ENCODE measurements around the gene HMX3. TPM values are rescaled to one million over a fixed set of nuclear protein-coding genes. Genes with fewer than 3 reads are reported as not detected.

The HMX3 gene
- polyA plus RNA-seq, 1 experiment: not detected

DNA sequence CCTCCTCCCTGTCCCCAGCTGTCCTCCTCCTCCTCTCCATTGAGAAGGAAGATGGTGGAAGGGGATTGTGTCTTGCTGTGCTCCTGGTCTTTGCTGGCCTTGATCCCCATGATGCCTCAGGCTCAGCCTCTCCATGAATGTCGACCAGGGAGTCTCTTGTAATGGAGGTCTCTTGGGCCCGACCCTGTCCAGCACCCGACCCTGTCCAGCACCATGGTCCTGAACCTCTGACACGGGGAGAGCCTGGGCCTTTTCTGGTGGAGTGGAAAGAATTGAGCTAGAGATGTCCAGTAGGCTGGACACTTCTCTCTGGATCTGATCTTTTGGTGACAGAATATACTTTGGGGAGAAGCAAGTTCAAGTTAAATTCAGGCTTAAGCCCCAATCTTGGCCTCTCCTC lies 42.3 kb upstream of the HMX3 start:
- ChIA-PET CTCF (no interaction called here), POLR2A (no interaction called here)
- Histone ChIP-seq H3K36me3 (ENCODE audit: control insufficient read depth, insufficient read depth, low read length) (no peaks in the 10 kb centered on the region), H3K4me3 (ENCODE audit: low read depth, low read length) (no peak overlapping the region), H3K27me3 (ENCODE audit: control insufficient read depth, insufficient read depth, low read length) (no peaks in the 10 kb centered on the region)
- TF ChIP-seq, protein P1, sequence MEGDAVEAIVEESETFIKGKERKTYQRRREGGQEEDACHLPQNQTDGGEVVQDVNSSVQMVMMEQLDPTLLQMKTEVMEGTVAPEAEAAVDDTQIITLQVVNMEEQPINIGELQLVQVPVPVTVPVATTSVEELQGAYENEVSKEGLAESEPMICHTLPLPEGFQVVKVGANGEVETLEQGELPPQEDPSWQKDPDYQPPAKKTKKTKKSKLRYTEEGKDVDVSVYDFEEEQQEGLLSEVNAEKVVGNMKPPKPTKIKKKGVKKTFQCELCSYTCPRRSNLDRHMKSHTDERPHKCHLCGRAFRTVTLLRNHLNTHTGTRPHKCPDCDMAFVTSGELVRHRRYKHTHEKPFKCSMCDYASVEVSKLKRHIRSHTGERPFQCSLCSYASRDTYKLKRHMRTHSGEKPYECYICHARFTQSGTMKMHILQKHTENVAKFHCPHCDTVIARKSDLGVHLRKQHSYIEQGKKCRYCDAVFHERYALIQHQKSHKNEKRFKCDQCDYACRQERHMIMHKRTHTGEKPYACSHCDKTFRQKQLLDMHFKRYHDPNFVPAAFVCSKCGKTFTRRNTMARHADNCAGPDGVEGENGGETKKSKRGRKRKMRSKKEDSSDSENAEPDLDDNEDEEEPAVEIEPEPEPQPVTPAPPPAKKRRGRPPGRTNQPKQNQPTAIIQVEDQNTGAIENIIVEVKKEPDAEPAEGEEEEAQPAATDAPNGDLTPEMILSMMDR (IDR thresholded peaks at IDR 0.05; ENCODE audit: insufficient read depth, low read depth, low read length): no peak
- DNase-seq (ENCODE audit: low read depth): no peak

DNA sequence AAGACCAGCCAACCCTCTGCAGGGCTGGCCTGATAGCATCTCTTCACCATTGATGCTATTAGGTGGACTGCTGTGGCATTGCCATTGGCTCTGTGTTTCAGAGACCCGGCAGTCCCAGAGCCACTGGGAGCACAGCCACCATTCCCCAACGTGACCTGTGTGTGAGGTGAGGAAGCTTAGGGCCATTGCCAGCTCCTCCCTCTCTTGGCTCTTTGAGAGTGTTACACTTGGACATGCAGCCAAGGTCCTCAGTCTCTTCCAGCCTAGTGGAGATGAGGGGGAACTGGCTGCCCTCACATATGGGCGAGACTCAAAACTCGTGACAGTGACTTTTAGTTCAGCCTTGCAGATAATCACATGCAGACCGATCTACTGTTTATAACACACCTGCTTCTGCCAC lies 39.3 kb upstream of the HMX3 start:
- Histone ChIP-seq H3K27me3 (ENCODE audit: control insufficient read depth, insufficient read depth, low read length) (no peaks in the 10 kb centered on the region), H3K4me3 (ENCODE audit: low read depth, low read length) (no peak overlapping the region), H3K36me3 (ENCODE audit: control insufficient read depth, insufficient read depth, low read length) (no peaks in the 10 kb centered on the region)
- CTCF ChIA-PET: no interaction called here
- no peak for DNase-seq (ENCODE audit: low read depth)
- POLR2A ChIA-PET: no interaction called here
- TF ChIP-seq, protein P1 (IDR thresholded peaks at IDR 0.05; ENCODE audit: insufficient read depth, low read depth, low read length): no peak

DNA sequence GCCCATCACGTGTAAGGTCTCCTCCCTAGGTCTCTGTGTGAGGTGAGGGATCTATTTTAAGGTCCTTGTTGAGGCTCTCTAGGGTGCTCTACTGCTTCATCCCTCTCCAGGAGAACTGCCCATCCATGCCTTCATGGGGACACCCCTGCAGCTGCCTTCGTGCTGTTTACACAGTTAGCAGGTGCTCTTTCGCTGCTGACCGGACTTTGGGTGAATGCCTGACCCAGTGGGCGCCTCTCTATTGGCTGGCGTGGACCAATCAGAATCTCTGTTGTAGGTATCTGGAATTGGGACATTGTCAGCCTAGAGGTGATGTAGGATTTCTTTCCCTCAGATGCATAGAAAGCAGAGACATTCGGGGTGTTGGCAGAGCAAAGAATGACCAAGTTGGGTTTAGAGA lies 38.7 kb upstream of the HMX3 start:
- no peaks in the 10 kb centered on the region for H3K27me3 ChIP-seq (ENCODE audit: control insufficient read depth, insufficient read depth, low read length)
- TF ChIP-seq, protein P1 (IDR thresholded peaks at IDR 0.05; ENCODE audit: insufficient read depth, low read depth, low read length): no peak
- CTCF ChIA-PET: no interaction called here
- DNase-seq (ENCODE audit: low read depth): no peak
- H3K4me3 ChIP-seq (ENCODE audit: low read depth, low read length): no peak overlapping the region
- POLR2A ChIA-PET: no interaction called here
- H3K36me3 ChIP-seq (ENCODE audit: control insufficient read depth, insufficient read depth, low read length): no peaks in the 10 kb centered on the region

DNA sequence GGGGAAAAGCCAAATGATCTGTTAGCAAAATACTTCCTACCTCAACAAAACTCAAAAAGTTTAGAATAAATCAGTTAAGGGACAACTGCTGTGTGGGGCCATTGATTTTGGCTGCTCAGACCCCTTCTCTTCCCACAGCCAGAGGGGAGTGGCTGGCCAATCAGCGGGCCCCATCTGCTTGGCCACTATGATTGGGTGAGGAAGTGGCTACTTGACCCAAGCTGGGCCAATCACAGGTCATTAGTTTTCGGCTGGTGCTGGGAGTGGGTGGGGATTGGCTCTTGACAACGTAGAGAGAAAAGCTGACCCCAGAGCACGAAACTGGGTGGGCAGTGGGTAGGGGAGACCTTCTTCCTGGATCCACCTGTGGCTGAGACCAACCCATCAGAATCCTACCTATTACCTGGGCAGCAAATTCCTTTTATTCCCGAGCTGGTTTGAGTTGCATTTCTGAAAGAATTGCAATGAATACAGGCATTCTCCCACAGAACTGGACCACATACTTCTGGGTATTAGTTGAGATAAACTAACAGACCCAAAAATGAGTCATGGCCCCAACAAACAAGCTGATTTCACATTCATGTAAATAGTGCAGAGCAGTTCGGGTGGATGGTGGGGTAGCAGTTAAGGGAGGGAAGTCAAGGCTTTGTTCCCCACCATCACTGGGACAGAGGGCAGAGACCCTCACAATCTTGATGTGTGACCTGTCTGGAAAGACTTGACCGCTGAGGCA lies 35.6 kb upstream of the HMX3 start:
- Histone ChIP-seq H3K27me3 (ENCODE audit: control insufficient read depth, insufficient read depth, low read length) (no peaks in the 10 kb centered on the region), H3K36me3 (ENCODE audit: control insufficient read depth, insufficient read depth, low read length) (no peaks in the 10 kb centered on the region), H3K4me3 (ENCODE audit: low read depth, low read length) (no peak overlapping the region)
- POLR2A ChIA-PET: no interaction called here
- TF ChIP-seq, protein P1 (IDR thresholded peaks at IDR 0.05; ENCODE audit: insufficient read depth, low read depth, low read length): no peak
- DNase-seq (ENCODE audit: low read depth): no peak
- CTCF ChIA-PET: no interaction called here

DNA sequence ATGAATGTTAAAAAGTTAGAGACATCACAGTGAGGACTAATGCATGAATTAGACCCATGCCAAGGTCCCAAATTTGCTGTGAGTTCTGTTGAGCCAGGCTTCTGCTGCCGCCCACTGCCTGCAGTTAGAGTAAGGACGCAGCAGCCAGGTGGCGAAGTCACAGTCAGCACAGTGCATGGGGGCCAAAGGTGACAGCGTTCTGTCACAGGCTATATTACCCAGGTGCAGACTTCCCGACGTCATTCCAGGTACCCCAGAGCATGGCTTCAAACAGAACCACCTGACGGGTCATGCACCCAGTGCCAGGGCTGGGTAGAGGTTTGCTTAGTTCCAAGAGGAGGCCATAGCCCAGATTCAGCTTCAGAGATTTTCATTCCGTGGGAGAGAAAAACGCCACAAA lies 33.9 kb upstream of the HMX3 start:
- DNase-seq (ENCODE audit: low read depth): no peak
- CTCF ChIA-PET: no interaction called here
- H3K4me3 ChIP-seq (ENCODE audit: low read depth, low read length): no peak overlapping the region
- TF ChIP-seq, protein P1 (IDR thresholded peaks at IDR 0.05; ENCODE audit: insufficient read depth, low read depth, low read length): no peak
- no peaks in the 10 kb centered on the region for H3K27me3 ChIP-seq (ENCODE audit: control insufficient read depth, insufficient read depth, low read length)
- POLR2A ChIA-PET: no interaction called here
- H3K36me3 ChIP-seq (ENCODE audit: control insufficient read depth, insufficient read depth, low read length): no peaks in the 10 kb centered on the region

All from BJ (cell line).